Activated CD4-positive, alpha-beta T cell treated with anti-CD3 and anti-CD28 coated beads, Interleukin-2, amount 10 ng/mL, durations not matched to agents 24 days and 14 days (primary cell): ENCODE measurements around the gene SLC48A1. TPM values are rescaled to one million over a fixed set of nuclear protein-coding genes. Genes with fewer than 3 reads are reported as not detected.

Experiments used
- DNase-seq: peaks from one replicate; pipeline ENCODE4 v3.0.0; 2022
- H3K27ac Mint-ChIP-seq: one replicate; pipeline ENCODE4 v1.8.0; 2022; ENCODE audit warnings: mild to moderate bottlenecking, mixed read lengths
- H3K27me3 Mint-ChIP-seq: one replicate; pipeline ENCODE4 v1.8.0; 2022; ENCODE audit warnings: mixed read lengths
- H3K36me3 Mint-ChIP-seq: one replicate; pipeline ENCODE4 v1.8.0; 2022; ENCODE audit warnings: low read depth, mild to moderate bottlenecking, mixed read lengths
- H3K4me1 Mint-ChIP-seq: one replicate; pipeline ENCODE4 v1.8.0; 2021; ENCODE audit warnings: mixed read lengths
- H3K4me3 Mint-ChIP-seq: one replicate; pipeline ENCODE4 v1.8.0; 2022; ENCODE audit warnings: mild to moderate bottlenecking, moderate library complexity, mixed read lengths
- H3K9me3 Mint-ChIP-seq: one replicate; pipeline ENCODE4 v1.8.0; 2021; ENCODE audit warnings: mixed read lengths
- intact Hi-C: fragments of 100-400 bp; cut with micrococcal nuclease; formaldehyde crosslinking; loops from one replicate; pipeline ENCODE4 v1.15.1; 2023
- total RNA-seq: library from RNA; stranded (reverse); gene quantifications from 2 replicates; pipeline ENCODE4 v1.2.3, GENCODE V29; 2022

SLC48A1 gene
- total RNA-seq, 1 donor from 2014 or later, result 12.3 TPM

DNA sequence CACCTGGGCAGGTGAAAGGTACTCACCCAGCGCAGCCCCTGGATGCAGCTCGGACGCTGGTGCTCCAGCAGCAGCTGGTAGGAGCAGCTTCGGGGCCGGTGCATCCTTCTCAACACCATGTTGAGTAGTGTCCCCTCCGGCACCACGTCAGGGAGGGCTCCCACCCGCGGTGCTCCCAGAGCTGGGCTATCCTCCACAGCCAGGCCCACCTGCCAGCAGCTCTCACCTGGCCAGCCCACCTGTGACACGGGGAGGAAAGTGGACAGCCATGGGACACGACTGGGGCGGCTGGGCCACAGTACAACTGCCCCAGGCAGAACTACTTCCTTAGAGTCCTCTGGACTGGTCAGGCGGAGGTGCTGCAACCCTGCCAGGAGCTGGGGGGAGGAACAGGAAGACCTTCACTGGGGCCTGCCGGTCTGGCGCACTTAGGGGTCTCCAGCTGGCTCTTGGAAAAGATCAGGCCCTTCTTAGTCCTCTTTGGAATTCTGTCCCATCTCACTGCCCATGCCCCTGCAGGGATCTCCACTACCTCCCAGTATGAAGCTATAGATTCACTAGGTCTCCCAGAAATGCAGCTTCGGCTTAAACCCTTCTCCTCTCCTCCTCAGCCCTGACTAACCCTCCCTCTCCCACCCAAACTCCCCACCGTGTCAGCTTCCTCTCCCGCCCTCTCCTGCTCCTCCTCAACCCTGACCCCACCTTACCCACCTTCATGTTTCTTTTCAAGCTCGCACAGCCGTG lies 15.0 kb upstream of the SLC48A1 start:
- Mint-ChIP-seq H3K36me3 (no peaks in the 10 kb centered on the region), H3K9me3 (no peaks in the 10 kb centered on the region), H3K27ac (peak overlapping the region; percentile 41), H3K27me3 (peaks cover 2% of the 10 kb centered on the region), H3K4me1 (peaks cover 58% of the 10 kb centered on the region), H3K4me3 (peak overlapping the region; percentile 68)
- no peak for DNase-seq
- intact Hi-C loops, result loop anchor here (2.0 to 5.0 kb wide), 3 partner anchors 15 to 1491 kb away; partner anchors contain the start of gene SLC38A1

DNA sequence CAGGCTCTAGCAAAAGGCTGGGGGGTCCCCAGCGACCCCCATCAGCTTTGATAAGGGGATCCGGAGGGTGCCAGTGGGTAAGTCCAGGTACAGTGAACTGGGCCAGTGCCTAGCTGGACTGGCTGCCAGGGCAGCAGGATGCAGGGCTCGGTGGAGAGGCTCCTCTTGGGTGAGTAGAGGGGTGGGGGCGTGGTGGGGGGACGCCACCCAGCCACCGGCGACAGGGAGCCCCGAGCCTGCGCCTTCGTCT lies 14.5 kb upstream of the SLC48A1 start:
- H3K4me3 Mint-ChIP-seq, result peak overlapping the region; percentile 68
- H3K9me3 Mint-ChIP-seq, result no peaks in the 10 kb centered on the region
- H3K27ac Mint-ChIP-seq, result no peak overlapping the region
- peaks cover 2% of the 10 kb centered on the region for H3K27me3 Mint-ChIP-seq
- H3K4me1 Mint-ChIP-seq, result peaks cover 59% of the 10 kb centered on the region
- no peaks in the 10 kb centered on the region for H3K36me3 Mint-ChIP-seq
- no peak for DNase-seq
- intact Hi-C loops, result loop anchor here (2.0 to 5.0 kb wide), 3 partner anchors 16 to 1491 kb away; partner anchors contain the start of gene SLC38A1

- H3K4me1 Mint-ChIP-seq, result peaks cover 59% of the 10 kb centered on the region
These were observed 14.0 kb upstream of the SLC48A1 start, which contains the start of gene RAPGEF3 for GRCh38 chr12:47758834-47759690. RAPGEF3 (minus strand) TSS chr12:47758880; CDS start chr12:47758556, 324 bp downstream.

GRCh38 chr12:47762850-47763465 lies 10.1 kb upstream of the SLC48A1 start:
- H3K4me1 Mint-ChIP-seq, result peaks cover 31% of the 10 kb centered on the region
- intact Hi-C loops, result no loop called here
- H3K27me3 Mint-ChIP-seq, result peaks cover 10% of the 10 kb centered on the region

More at GRCh38 chr12:47758834-47759690, 14.0 kb upstream of the SLC48A1 start, which contains the start of gene RAPGEF3:
- H3K4me3 Mint-ChIP-seq, result peak within 1 kb of the TSS; percentile 82
- peaks cover 2% of the 10 kb centered on the region for H3K27me3 Mint-ChIP-seq
- H3K9me3 Mint-ChIP-seq, result no peaks in the 10 kb centered on the region
- intact Hi-C loops, result loop anchor here (2.0 to 5.0 kb wide), 3 partner anchors 16 to 1492 kb away; partner anchors contain the start of gene SLC38A1
- peak within 1 kb of the TSS; percentile 60 for H3K27ac Mint-ChIP-seq
- peak; percentile 91 for DNase-seq
- no peaks in the 10 kb centered on the region for H3K36me3 Mint-ChIP-seq

GRCh38 chr12:47763481-47764346 lies 9.3 kb upstream of the SLC48A1 start:
- H3K4me3 Mint-ChIP-seq, result no peak overlapping the region
- H3K36me3 Mint-ChIP-seq, result no peaks in the 10 kb centered on the region
- no peak for DNase-seq
- no peaks in the 10 kb centered on the region for H3K9me3 Mint-ChIP-seq
- H3K4me1 Mint-ChIP-seq, result peaks cover 28% of the 10 kb centered on the region
- H3K27ac Mint-ChIP-seq, result no peak overlapping the region
- H3K27me3 Mint-ChIP-seq, result peaks cover 10% of the 10 kb centered on the region
- intact Hi-C loops, result no loop called here

More at GRCh38 chr12:47762850-47763465, 10.1 kb upstream of the SLC48A1 start:
- H3K36me3 Mint-ChIP-seq, result no peaks in the 10 kb centered on the region
- DNase-seq, result no peak
- H3K9me3 Mint-ChIP-seq, result no peaks in the 10 kb centered on the region
- H3K27ac Mint-ChIP-seq, result no peak overlapping the region
- H3K4me3 Mint-ChIP-seq, result no peak overlapping the region

GRCh38 chr12:47766502-47767215 lies 6.4 kb upstream of the SLC48A1 start:
- H3K27me3 Mint-ChIP-seq, result peaks cover 11% of the 10 kb centered on the region
- no peak for DNase-seq
- no peak overlapping the region for H3K27ac Mint-ChIP-seq
- H3K9me3 Mint-ChIP-seq, result no peaks in the 10 kb centered on the region
- intact Hi-C loops, result loop anchor here (1.0 kb wide), 2 partner anchors 24 to 51 kb away; no protein-coding TSS in a partner anchor
- no peaks in the 10 kb centered on the region for H3K36me3 Mint-ChIP-seq
- H3K4me1 Mint-ChIP-seq, result peaks cover 15% of the 10 kb centered on the region
- H3K4me3 Mint-ChIP-seq, result no peak overlapping the region

- no peaks in the 10 kb centered on the region for H3K9me3 Mint-ChIP-seq
- no peak overlapping the region for H3K4me3 Mint-ChIP-seq
- H3K36me3 Mint-ChIP-seq, result no peaks in the 10 kb centered on the region
- intact Hi-C loops, result loop anchor here (1.0 kb wide), 2 partner anchors 25 to 52 kb away; no protein-coding TSS in a partner anchor
- H3K4me1 Mint-ChIP-seq, result peaks cover 12% of the 10 kb centered on the region
- peak; percentile 90 for DNase-seq
- no peak overlapping the region for H3K27ac Mint-ChIP-seq
- peaks cover 14% of the 10 kb centered on the region for H3K27me3 Mint-ChIP-seq
These were observed 5.8 kb upstream of the SLC48A1 start for GRCh38 chr12:47767216-47767724.

GRCh38 chr12:47768323-47768811 lies 4.7 kb upstream of the SLC48A1 start:
- H3K36me3 Mint-ChIP-seq, result no peaks in the 10 kb centered on the region
- peaks cover 10% of the 10 kb centered on the region for H3K4me1 Mint-ChIP-seq
- H3K27ac Mint-ChIP-seq, result no peak overlapping the region
- no peaks in the 10 kb centered on the region for H3K9me3 Mint-ChIP-seq
- peaks cover 18% of the 10 kb centered on the region for H3K27me3 Mint-ChIP-seq
- H3K4me3 Mint-ChIP-seq, result no peak overlapping the region
- intact Hi-C loops, result no loop called here
- DNase-seq, result no peak

GRCh38 chr12:47769234-47770085 lies 3.6 kb upstream of the SLC48A1 start:
- Mint-ChIP-seq H3K27ac (no peak overlapping the region), H3K4me3 (no peak overlapping the region), H3K36me3 (no peaks in the 10 kb centered on the region), H3K4me1 (peaks cover 15% of the 10 kb centered on the region), H3K27me3 (peaks cover 18% of the 10 kb centered on the region), H3K9me3 (no peaks in the 10 kb centered on the region)
- intact Hi-C loops, result no loop called here
- no peak for DNase-seq

GRCh38 chr12:47770086-47770726 lies 2.8 kb upstream of the SLC48A1 start:
- Mint-ChIP-seq H3K4me1 (peaks cover 22% of the 10 kb centered on the region), H3K36me3 (no peaks in the 10 kb centered on the region), H3K4me3 (no peak overlapping the region), H3K27me3 (peaks cover 18% of the 10 kb centered on the region), H3K27ac (no peak overlapping the region), H3K9me3 (no peaks in the 10 kb centered on the region)
- DNase-seq, result no peak
- intact Hi-C loops, result no loop called here

DNA sequence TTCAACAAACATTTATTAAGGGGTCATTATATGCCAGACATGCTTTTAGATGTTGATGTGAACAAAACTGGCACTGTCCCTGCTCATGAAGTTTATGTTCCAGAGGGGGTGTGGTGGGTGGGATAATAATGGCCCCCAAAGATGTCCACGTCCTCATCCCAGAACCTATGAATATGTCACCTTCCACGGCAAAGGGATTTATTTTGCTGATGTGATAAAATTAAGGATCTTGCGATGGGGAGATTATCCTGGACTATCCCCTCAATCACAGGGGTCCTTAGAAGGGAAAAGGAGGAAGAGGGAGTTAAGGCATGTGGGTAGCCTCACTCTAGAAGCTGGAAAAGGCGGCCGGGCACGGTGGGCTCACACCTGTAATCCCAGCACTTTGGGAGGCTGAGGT lies 1.7 kb upstream of the SLC48A1 start:
- H3K9me3 Mint-ChIP-seq, result no peaks in the 10 kb centered on the region
- H3K27ac Mint-ChIP-seq, result no peak overlapping the region
- peaks cover 32% of the 10 kb centered on the region for H3K4me1 Mint-ChIP-seq
- H3K27me3 Mint-ChIP-seq, result peaks cover 15% of the 10 kb centered on the region
- H3K36me3 Mint-ChIP-seq, result no peaks in the 10 kb centered on the region
- DNase-seq, result no peak
- no peak overlapping the region for H3K4me3 Mint-ChIP-seq
- intact Hi-C loops, result no loop called here
